ENCODE data around the gene PRMT7. TPM values are rescaled to one million over a fixed set of nuclear protein-coding genes. Genes with fewer than 3 reads are reported as not detected.

The PRMT7 gene
- total RNA-seq, 1 experiment from 2014 or later, result 156 TPM

DNA sequence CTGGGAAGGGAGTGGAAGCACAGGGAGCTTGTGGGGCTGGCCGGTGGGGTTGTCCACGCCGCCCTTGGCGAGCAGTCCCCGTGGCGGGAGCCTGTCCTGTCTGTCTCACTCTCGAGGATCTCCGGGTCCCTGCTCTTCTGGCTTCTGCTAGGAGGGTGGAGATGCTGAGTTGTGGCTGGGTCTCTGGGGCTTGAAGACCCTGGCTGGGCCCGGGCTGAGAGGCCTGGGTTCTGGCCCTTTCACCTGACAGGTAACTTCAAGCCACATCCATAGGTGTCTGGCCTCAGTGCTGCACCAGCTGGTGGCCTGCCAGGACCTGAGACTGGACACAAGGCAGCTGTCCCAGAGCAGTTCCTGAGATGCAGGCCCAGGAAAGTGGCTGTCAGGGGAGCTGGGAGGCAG is 46.7 kb downstream of the PRMT7 start:
- CTCF ChIA-PET, result no interaction called here
- Mint-ChIP-seq H3K4me1 (ENCODE audit: low read depth, unreplicated experiment) (peaks cover 7% of the 10 kb centered on the region), H3K27me3 (ENCODE audit: insufficient read depth, unreplicated experiment) (no peaks in the 10 kb centered on the region), H3K4me3 (ENCODE audit: unreplicated experiment) (no peak overlapping the region), H3K27ac (ENCODE audit: unreplicated experiment) (no peak overlapping the region), H3K9me3 (ENCODE audit: unreplicated experiment) (no peaks in the 10 kb centered on the region), H3K36me3 (ENCODE audit: insufficient read depth, unreplicated experiment) (peaks cover 89% of the 10 kb centered on the region)
- Histone ChIP-seq H3K27me3 (replicated peaks; ENCODE audit: control insufficient read depth, insufficient read depth, low read length) (no peaks in the 10 kb centered on the region), H3K9me3 (no peaks in the 10 kb centered on the region), H3K4me1 (no peaks in the 10 kb centered on the region), H3K36me3 (ENCODE audit: control insufficient read depth, insufficient read depth, low read length) (peaks cover 3% of the 10 kb centered on the region), H3K4me3 (ENCODE audit: low read depth, low read length) (no peak overlapping the region)
- TF ChIP-seq CTCF (IDR thresholded peaks at IDR 0.05; ENCODE audit: insufficient read depth in 1 of 2, low read depth in 1 of 2, low read length in 1 of 2, severe bottlenecking in 1 of 2, unreplicated experiment in 1 of 2), result no peak
- DNase-seq, result no peak
- intact Hi-C loops (cut with micrococcal nuclease; ENCODE audit: unreplicated experiment), result no loop called here
- POLR2A ChIA-PET, result no interaction called here
- no TSS peak for BruUV-seq (replicated peaks)

DNA sequence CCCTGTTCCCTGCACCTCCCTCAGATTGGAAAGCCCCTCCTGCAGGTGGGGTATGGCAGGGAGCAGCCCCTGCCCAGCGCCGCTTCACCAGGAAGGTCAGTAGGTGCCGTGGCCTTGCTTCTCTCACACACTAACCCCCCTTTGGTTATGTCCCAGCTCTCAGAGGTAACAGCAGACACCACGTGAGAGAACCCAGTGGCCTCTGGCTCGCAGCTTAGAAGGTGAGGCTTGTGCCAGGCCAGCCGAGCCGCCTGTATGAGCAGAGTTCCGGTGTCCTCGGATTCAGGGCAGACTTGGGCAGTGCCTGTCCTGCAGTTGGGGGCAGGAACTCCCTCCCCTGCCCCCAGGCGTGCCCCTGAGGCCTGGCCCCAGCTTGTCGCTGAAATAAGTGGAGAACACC is 47.1 kb downstream of the PRMT7 start:
- no peak overlapping the region for H3K4me3 ChIP-seq (ENCODE audit: low read depth, low read length)
- no peaks in the 10 kb centered on the region for H3K27me3 ChIP-seq (replicated peaks; ENCODE audit: control insufficient read depth, insufficient read depth, low read length)
- H3K36me3 ChIP-seq (ENCODE audit: control insufficient read depth, insufficient read depth, low read length), result peaks cover 3% of the 10 kb centered on the region
- TF ChIP-seq CTCF (IDR thresholded peaks at IDR 0.05; ENCODE audit: insufficient read depth in 1 of 2, low read depth in 1 of 2, low read length in 1 of 2, severe bottlenecking in 1 of 2, unreplicated experiment in 1 of 2), result no peak
- CTCF ChIA-PET, result interaction anchor here (0.5 kb wide), 1 partner anchor 254 kb away, joined by 3 read pairs; no protein-coding TSS in a partner anchor
- DNase-seq, result no peak
- BruUV-seq (replicated peaks), result no TSS peak
- Mint-ChIP-seq H3K27me3 (ENCODE audit: insufficient read depth, unreplicated experiment) (no peaks in the 10 kb centered on the region), H3K9me3 (ENCODE audit: unreplicated experiment) (no peaks in the 10 kb centered on the region), H3K27ac (ENCODE audit: unreplicated experiment) (no peak overlapping the region), H3K4me3 (ENCODE audit: unreplicated experiment) (no peak overlapping the region), H3K36me3 (ENCODE audit: insufficient read depth, unreplicated experiment) (peaks cover 87% of the 10 kb centered on the region), H3K4me1 (ENCODE audit: low read depth, unreplicated experiment) (peaks cover 7% of the 10 kb centered on the region)
- H3K9me3 ChIP-seq, result no peaks in the 10 kb centered on the region
- H3K4me1 ChIP-seq, result no peaks in the 10 kb centered on the region
- POLR2A ChIA-PET, result interaction anchor here (0.6 kb wide), 1 partner anchor 10 kb away, joined by 3 read pairs; no protein-coding TSS in a partner anchor
- intact Hi-C loops (cut with micrococcal nuclease; ENCODE audit: unreplicated experiment), result no loop called here

DNA sequence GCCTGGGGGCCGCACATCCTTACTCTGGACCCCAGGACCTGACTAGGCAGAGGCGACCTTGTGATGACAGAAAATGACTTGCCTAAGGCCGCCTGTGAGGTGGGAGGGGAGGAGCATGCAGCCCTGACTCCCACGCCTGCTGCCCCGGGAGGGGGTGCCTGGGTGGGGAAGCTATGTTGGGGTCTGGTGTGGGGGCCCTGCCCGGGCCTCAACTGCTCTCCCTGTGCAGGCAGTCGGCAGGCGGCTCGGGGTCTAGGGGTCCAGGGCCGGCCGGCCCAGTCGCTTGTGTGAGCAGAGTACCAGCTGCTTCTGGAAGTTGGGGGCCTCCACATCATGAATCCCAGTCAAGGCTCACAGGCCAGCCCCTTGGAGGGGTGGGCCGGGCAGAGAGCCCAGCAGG is 48.1 kb downstream of the PRMT7 start:
- TF ChIP-seq CTCF (IDR thresholded peaks at IDR 0.05; ENCODE audit: insufficient read depth in 1 of 2, low read depth in 1 of 2, low read length in 1 of 2, severe bottlenecking in 1 of 2, unreplicated experiment in 1 of 2), result no peak
- CTCF ChIA-PET, result no interaction called here
- DNase-seq, result no peak
- H3K4me1 ChIP-seq, result no peaks in the 10 kb centered on the region
- POLR2A ChIA-PET, result no interaction called here
- no peaks in the 10 kb centered on the region for H3K9me3 Mint-ChIP-seq (ENCODE audit: unreplicated experiment)
- H3K4me3 Mint-ChIP-seq (ENCODE audit: unreplicated experiment), result no peak overlapping the region
- no peaks in the 10 kb centered on the region for H3K9me3 ChIP-seq
- H3K4me3 ChIP-seq (ENCODE audit: low read depth, low read length), result no peak overlapping the region
- H3K36me3 Mint-ChIP-seq (ENCODE audit: insufficient read depth, unreplicated experiment), result peaks cover 86% of the 10 kb centered on the region
- no peak overlapping the region for H3K27ac Mint-ChIP-seq (ENCODE audit: unreplicated experiment)
- BruUV-seq (replicated peaks), result no TSS peak
- H3K27me3 Mint-ChIP-seq (ENCODE audit: insufficient read depth, unreplicated experiment), result no peaks in the 10 kb centered on the region
- H3K4me1 Mint-ChIP-seq (ENCODE audit: low read depth, unreplicated experiment), result peaks cover 7% of the 10 kb centered on the region
- no peaks in the 10 kb centered on the region for H3K27me3 ChIP-seq (replicated peaks; ENCODE audit: control insufficient read depth, insufficient read depth, low read length)
- intact Hi-C loops (cut with micrococcal nuclease; ENCODE audit: unreplicated experiment), result no loop called here
- H3K36me3 ChIP-seq (ENCODE audit: control insufficient read depth, insufficient read depth, low read length), result no peaks in the 10 kb centered on the region; the same call in 1 of the 2 replicates

Data from Caco-2 (cell line).